HG03439 (cell line): ENCODE data around the gene ELP1.
"Not testable (repeated sequence)": the region's sequence is repeated elsewhere in the genome, so short reads cannot be mapped to it uniquely, and the experiment has no call there.

Experiments used
- ATAC-seq: cut with Tn5 transposase; IDR thresholded peaks from one replicate; pipeline ENCODE4 v1.9.1; 2021; ENCODE audit warnings: mild to moderate bottlenecking, moderate library complexity; ENCODE audit not compliant: unreplicated experiment

ELP1 gene

DNA sequence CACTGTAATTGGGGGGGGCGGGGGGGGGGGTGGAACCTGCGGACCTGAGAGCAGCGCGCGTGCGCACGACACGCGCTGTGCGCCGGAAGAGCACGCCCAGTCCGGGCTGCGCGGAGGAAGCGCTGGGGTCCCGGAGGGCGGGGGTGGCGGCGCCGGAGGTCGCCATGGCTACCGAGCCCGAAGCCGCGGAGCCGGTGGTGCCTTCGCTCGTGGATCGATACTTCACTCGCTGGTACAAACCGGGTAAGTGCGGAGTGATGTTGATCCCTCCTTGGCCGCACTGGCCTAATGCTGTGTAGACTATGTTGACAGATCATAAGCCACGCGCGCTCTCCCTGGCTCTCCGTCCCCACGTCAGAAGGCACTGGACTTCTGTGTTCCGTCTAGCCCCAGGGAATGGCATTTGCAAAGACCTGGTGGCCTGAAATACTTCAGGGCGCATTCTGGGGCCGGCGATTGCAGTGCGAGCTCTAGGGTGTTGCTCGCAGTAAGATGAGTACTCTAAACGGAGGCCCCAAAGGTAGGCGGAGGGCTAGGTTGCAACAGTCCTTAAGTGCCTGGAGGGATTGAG, 484 bp upstream of the ELP1 start, which contains the start of gene ABITRAM:
ABITRAM (plus strand) TSS at position 78 of the 571 bp plus-strand sequence; CDS start at position 165, 87 bp downstream.
- peak; percentile 78 for ATAC-seq

DNA sequence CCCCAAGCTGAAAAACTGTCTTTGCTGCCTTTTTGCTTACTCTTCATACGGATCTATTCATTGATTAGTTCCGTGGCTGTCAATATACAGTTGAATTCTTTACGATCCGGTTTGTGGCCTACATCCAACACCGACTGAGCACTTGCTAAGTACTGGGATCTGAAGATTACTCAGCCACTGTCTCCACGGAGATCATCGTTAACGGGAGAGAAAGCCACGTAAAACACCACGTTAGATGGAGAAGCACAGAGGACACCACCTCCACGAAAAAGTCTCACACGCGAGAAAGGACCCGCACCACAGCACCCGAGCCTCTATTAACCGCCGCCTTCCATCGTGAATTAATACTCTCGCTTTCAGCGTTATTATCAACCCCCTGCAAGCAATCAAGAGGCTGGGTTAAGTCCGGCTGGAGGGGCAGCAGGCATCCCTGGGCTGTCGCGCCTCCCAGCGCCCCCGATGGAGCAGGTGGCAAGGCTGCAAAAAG, 650 bp downstream of the ELP1 start:
- ATAC-seq = no peak

DNA sequence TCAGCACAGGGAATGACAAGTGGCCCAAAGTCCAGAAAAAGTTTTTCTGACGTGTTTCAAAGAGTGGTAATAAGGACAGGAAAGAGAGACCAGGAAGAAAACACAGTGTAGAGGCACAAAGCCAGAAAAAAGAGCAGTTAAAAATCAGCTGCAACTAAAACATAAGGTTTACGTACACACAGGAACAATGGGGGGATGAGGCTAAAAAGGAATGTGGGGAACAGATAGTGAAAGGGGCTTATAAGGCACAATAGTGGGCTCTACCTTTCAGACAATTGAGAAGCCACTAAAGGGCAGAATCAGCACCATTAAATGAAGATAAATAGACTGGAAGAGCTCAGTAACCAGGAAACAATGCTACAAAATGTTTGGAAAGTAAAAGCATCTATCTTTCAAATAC, 5.5 kb downstream of the ELP1 start:
- no peak for ATAC-seq

DNA sequence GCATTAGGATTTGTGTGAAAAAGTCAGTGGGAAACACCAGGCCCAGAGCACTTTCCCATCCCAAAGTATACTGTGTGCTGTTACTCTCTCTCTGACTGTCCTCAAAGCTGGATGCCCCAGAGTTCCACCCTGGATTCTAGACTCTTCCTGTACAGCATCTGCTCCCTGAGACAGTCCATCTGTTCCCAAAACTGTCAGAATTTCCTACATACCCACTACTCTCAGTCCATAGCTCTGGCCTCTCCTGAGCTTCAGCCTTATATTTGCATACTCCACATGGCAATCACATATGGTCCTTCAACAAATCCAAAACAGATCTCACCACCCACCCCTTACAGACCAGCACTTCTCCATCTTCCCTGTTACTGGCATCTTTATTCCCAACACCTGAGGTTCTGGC, 9.5 kb downstream of the ELP1 start:
- no peak for ATAC-seq

DNA sequence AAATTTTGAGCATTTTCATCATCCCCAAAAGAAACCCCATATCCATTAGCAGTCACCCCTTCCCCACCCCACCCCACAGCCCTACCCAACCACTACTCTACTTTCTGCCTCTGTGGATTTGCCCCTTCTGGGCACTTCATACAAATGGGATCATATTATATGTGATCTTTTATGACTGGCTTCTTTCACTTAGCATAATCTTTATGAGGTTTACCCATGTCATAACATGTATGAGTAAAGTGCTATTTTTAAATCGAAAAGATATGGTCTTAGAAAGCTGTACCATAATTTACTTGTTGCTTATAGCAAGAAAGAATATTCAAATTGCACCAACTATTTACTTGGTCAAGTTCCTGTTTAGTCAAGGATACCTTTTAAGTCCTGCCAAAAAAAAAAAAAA, 12.7 kb downstream of the ELP1 start:
- ATAC-seq = no peak

DNA sequence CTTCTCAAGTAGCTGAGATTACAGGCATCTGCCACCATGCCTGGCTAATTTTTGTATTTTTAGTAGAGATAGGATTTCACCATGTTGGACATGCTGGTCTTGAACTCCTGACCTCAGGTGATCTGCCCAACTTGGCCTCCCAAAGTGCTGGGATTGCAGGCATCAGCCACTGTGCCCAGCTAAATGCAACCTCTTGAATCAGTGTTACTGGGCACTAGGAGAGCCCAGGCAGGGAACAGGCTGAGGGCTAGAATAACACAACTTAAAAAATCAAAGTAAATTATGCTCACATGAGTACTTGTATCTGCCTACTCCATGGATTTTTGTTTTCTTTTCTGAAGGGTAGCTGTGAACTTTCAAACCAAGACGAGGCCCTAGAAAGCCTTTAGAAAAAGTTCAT, 13.5 kb downstream of the ELP1 start:
- not testable (repeated sequence) for ATAC-seq

DNA sequence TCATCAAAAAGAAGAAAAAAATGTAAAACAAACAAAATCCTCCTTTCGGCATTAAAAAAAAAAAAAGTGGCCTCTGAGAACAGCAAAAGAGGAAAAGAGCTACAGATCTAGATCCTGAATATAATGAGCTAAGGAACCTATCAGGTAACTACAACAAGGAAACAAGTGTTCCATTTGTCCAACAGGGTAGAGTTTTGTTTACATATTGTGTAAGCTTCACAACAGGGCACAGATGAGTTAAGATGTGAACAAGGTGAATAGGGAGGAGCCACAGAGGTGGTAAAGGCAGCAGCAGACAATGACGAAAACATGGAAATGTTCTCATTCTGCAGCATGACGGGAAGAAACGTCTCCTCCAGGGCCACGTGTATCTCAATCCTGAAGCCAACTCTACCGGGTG, 14.4 kb downstream of the ELP1 start:
- no peak for ATAC-seq

DNA sequence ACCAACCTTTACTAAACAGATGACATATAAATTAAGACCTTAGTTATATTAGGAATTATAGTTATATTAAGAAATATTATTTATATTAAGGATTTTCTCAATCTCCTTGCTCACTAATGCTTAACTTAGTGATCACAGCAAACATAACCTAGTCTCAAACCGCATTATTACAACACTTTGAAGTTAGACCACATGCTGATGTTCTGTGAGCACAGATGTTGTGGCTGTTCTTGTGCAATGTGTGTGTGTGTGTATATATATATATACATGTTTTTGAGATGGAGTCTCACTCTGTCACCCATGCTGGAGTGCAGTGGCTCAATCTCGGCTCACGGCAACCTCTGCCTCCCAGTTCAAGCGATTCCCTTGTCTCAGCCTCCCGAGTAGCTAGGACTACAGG, 20.5 kb downstream of the ELP1 start:
- ATAC-seq = no peak

DNA sequence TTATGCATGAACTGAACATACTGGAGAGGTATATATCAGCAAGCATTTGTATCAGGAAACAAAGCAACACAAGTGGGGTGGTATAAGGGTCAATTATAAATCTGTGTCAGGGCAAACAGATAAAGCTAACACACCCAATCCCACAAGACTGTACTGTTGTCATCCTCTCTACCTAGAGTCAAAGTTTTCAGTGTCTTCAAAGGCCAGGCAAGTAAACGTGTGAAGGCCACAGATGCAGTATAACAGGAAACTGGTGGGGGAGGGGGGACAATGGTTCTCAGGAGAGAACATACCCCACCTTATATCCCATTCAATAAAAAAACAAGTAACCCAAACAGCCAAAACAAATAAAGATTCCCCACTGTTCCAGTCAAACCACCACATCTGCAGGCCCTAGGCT, 22.1 kb downstream of the ELP1 start:
- no peak for ATAC-seq

DNA sequence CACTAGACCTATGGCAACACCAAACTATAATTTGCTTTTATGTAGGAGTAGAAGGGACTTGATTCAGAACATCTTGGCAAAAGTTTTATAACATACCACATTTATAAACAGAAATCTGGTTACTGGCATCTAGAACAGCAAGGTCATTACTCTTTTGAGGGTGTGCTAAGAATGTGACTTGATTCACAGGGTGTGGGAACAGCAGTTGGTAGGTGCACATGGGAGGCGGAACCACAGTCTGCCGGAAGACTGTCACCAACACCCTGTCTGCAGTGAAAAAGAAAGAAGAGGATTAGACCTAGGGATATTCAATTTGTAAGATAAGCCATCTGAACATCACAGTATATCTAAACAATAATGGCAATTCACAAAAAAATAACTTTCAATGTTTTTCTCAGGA, 23.0 kb downstream of the ELP1 start:
- no peak for ATAC-seq

DNA sequence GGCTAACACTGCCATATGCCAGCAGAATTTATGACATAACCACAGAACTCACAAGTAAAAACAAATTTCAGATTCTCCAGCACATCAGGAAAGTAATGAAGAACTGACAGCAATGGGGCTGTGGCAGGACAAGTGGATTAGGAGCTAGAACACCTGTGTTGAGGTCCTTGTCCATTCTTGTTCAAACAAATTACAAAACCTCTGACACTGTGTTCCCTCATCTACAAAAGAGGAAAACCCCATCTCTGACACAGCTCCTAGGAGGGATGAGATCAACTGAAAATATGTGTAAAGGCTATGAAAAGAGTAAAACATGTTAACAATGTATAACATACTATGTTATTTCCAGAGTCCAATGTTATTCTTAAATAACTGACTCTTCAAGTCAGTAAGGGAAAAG, 23.5 kb downstream of the ELP1 start:
- ATAC-seq = no peak

DNA sequence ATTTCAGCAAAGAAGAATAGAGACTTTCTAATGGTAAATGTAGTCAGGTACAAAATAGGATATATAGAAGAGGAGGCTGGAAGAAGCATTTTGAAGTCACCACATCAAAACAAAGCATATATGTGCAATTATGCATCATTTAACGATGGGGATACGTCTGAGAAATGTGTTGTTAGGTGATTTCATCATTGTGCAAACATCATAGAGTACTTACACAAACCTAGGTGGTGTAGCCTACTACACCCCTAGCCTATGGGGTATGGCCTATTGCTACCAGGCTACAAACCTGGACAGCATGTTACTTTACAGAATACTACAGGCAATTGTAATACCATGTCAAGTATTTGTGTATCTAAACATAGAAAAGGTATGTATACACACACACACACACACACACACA, 28.4 kb downstream of the ELP1 start:
- no peak for ATAC-seq

DNA sequence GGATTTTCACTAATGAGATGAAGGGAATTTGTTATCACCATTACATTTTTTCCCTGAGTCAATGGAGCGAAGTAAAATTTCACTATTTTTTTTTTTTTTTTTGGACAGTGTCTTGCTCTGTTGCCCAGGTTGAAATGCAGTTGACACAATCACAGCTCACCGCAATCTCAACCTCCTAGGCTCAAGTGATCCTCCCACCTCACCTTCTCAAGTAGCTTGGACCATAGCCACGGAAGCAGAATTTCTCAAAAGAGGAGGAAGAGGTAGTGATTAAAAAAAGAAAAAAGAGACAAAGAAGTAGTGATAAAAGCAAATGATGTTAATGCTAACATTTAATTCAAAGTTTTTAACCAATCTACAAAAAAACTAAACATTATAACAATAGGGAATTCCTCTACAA, 29.8 kb downstream of the ELP1 start:
- ATAC-seq = no peak

DNA sequence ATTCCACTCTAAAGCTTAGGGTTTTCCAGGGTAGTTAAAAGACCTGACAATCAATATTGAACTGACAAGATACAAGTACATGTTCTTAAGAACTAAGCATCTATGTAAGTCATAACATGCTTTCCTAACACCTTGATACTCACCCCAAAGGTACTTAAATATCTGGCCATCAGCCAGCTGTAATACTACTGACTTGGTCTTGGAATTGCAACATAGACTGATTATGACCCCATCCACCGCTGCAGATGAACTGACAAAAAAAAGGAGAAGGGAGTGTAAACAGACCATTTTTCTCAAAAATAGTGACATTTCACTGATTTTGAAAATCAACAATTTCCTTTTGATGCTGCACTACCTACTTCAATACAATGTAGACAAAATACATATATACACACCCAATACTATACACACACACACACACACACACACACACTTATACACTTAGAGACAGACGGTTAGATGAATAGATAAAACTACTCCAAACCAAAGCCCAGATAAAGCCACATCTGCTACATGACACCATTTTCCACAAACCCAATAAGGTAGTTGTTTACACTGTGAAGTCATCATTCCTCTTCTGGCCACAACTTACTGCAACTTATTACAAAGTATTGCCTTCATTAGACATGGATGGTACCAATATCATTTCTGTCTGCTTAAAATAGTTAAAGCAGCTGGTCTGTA, 30.4 kb downstream of the ELP1 start:
- no peak for ATAC-seq

DNA sequence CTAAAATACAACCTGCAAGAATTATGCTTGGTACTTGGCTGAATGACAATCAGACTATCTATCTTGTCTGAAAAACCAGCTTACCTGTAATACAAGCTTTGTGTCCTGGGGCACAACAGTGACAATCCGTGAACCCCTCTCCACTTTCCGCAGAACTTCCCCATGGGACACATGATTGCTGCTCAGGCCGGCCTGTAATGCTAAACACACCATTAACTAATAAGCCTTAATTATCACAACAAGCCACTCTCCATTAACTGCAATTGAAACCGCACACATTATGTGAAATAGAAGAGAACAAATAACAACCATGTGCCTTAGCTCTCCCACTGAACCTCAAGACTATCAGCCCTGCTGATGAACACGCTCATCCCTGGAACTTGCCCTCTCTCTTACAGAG, 33.7 kb downstream of the ELP1 start:
- no peak for ATAC-seq

DNA sequence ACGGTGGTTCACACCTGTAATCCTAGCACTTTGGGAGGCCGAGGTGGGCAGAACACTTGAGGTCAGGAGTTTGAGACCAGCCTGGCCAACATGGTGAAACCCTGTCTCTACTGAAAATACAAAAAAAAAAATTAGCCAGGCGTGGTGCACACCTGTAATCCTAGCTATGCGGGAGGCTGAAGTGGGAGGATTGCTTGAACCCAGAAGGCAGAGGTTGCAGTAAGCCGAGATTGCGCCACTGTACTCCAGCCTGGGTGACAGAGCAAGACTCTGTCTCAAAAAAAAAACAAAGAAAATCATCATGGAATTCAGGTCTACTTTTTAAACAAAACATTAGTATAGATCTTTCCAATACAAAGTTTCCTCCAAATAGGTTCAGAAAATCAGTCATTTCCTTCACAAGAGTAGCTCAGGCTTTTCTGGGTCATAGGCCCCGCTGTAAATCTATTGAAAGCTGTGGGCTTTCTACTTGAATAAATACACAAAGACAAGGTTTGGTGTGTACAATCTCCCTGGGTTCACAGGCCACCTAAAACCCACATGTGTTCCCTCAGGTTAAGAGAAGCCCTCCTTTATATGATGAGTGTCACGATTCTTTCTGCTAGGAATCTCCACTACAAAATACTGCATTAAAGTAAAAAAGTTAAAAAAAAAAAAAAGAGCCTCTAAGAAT, 34.8 kb downstream of the ELP1 start:
- not testable (repeated sequence) for ATAC-seq

DNA sequence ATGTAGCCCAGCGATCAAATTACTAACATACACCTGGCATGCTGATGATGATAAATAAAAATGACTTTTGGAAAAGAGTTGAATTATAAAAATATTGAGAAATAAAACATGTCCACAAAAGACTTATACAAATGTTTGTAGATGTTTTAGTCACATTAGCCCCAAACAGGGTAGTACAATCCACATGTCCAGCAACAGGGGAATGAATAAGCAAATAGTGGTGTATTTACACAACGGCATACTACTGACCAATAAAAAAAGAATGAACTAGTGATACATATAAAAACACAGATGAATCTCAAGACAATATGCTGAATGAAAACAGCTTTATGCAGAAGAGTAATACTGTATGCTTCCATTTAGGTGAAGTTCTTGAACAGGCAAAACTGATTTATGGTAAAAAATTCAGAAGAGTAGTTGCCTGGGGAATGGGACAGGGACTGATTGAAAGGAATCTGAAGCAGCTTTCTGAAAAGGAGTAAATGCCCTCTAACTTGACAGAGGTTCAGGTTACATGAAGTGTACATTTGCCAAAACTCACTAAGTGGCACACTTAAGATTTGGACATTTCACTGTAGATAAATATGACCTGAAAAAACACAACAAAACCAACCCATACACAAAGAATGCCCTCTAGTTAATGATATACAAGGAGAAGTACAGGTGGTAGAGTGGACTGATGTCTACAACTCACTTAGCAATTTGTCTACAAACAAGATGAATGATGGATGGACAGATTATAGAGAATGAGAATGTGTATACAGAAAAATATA, 36.4 kb downstream of the ELP1 start:
- no peak for ATAC-seq

DNA sequence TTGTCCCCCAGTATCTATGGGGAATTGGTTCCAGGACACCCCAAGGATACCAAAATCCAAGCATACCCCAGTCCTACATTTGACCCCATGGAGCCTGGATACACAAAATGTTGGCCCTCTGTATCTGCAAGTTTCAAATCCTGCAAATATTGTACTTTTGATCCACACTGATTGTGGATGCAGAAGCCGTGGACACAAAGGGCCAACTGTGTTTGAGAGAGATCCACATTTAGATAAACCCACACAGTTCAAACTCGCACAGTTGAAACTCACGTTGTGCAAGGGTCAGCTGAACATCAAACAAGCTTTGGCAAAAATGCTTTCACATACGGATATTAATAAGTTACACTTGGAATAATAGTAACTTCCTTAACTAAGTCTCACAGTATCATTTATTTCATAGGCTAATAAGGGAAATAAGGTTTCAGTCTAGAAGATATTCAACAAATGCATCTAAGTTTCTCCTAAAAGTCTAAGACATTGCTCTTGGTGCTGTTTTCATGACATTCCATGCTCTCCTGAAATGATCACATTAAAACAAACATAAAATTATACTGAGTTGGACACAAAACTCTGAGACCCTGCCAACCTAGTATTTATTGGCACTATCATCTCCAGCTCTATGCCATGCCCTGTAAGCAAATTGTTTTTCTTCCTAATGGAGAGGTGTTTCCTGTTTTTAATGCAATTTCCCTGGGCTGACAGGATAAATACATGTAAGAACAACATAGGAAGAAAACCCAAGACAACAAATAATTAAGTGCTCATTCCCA, 39.5 kb downstream of the ELP1 start:
- no peak for ATAC-seq

DNA sequence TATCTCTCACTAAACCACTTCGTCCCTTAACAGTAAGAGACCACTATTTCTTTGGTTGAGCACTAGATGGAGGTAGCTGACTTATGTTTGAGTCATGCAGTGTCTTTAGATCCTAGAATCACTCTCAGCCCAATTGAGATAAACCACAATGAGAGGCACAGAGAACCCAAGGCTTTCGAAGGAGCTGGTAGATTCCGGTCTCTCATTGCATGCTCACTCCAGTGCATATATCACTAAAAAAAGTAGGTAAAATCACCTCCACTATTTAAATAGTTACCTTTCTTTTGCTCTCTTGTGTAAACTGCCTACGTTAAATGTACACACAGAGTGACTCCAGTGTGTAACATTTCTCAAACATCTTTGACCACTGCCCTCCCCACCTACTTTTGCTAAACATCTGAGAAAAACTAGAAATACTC, 44.3 kb downstream of the ELP1 start:
- ATAC-seq = no peak

DNA sequence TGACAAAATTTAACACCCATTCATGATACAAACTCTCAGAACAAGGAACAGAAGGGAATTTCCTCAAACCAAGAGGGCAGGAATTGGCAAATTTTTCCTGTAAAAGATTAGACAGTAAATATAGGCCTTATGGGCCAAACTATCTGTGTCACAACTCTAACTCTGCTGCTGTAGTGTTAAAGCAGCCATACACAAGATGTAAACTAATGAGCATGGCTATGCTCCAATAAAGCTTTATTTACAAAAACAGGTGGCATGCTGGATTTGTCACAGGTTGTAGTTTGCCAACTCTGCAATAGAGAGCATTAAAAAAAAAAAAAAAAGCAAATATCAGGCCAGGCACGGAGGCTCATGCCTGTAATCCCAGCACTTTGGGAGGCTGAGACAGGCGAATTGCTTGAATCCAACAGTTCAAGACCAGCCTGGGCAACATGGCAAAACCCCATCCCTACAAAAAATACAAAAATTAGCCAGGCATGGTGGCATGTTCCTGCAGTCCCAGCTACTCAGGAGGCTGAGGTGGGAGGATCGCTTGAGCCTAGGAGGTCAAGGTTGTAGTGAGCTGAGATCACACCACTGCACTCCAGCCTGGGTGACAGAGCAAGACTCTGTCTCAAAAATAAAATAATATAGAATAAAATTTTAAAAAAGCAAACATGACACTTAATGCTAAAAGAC, 47.2 kb downstream of the ELP1 start:
- not testable (repeated sequence) for ATAC-seq
